Tibial artery (tissue), 4 donors: Measurements from ENCODE around the gene BAHCC1.
A peak's percentile ranks its signal among the peaks of the same experiment; 100 is the strongest.

Experiments
- DNase-seq, 2 donors: peaks; one replicate each; pipeline ENCODE4 v3.0.0-alpha.2; 2019
- H3K27ac ChIP-seq, 2 donors: fragments of 200-600 bp; sonication (generic) in 1 of 2; 1 replicate in 1 of 2; 2 replicates in 1 of 2; pipeline ENCODE4 v1.5.1; 2018 to 2019; ENCODE audit warnings: mild to moderate bottlenecking in 1 of 2
- H3K27me3 ChIP-seq, 2 donors: fragments of 200-600 bp; sonication (generic) in 1 of 2; one replicate each; pipeline versions ENCODE4 v1.5.1 to v1.6.0; 2016 to 2019
- H3K36me3 ChIP-seq, 3 donors: fragments of 200-600 bp; sonication (generic) in 2 of 3; one replicate each; pipeline ENCODE4 v1.5.1; 2016 to 2019; ENCODE audit warnings: mild to moderate bottlenecking in 2 of 3
- H3K4me1 ChIP-seq, 4 donors: fragments of 200-600 bp; sonication (generic) in 2 of 4; 1 replicate in 3 of 4; 2 replicates in 1 of 4; pipeline ENCODE4 v1.5.1; 2016 to 2019
- H3K4me3 ChIP-seq, 2 donors: fragments of 200-600 bp; sonication (generic) in 1 of 2; 1 replicate in 1 of 2; 2 replicates in 1 of 2; pipeline ENCODE4 v1.5.1; 2018 to 2019; ENCODE audit warnings: mild to moderate bottlenecking in 2 of 2
- H3K9me3 ChIP-seq, 3 donors: fragments of 200-600 bp; sonication (generic) in 1 of 3; one replicate each; pipeline ENCODE4 v1.5.1; 2016 to 2019
- intact Hi-C: fragments of 100-400 bp; cut with DNase I; formaldehyde crosslinking; loops from one replicate; pipeline ENCODE4 v1.15.0; 2023; ENCODE audit warnings: low total_unique reads
- TF ChIP-seq, protein P1 (sequence below), 2 experiments: fragments of 200-600 bp in 1 of 2; fragments of 450-650 bp in 1 of 2; IDR thresholded peaks; one replicate each; pipeline ENCODE4 v1.5.1; 2017 to 2019; ENCODE audit warnings: antibody characterized with exemption in 2 of 2, mild to moderate bottlenecking in 1 of 2, moderate library complexity in 1 of 2

BAHCC1 gene

DNA sequence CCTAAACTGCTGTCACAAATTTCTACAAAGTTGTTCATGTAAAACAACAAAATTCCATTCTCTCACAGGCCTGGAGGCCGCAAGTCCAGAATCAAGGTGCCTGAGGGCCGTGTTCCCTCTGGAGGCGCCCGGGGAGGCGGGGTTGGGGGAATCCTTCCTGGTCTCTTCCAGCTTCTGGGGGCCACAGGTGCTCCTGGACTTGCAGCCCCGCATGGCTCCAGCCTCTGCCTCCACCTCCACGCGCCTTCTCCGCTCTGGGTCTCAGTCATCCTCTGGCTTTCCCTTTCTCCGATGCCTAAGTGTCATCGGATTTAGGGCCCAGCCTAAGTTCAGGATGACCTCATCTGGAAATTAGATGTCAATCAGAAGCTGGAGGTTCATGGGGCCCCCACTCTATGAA is 28.6 kb upstream of the BAHCC1 start:
- Histone ChIP-seq H3K27ac (no peak overlapping the region), H3K4me1 (peaks cover 0 to 18% (median 7%) of the 10 kb centered on the region in 4 donors), H3K9me3 (no peaks in the 10 kb centered on the region), H3K36me3 (no peaks in the 10 kb centered on the region), H3K4me3 (no peak overlapping the region), H3K27me3 (peaks cover 0 to 53% of the 10 kb centered on the region in 2 donors)
- no peak for DNase-seq
- intact Hi-C loops, result no loop called here
- TF ChIP-seq, protein P1, sequence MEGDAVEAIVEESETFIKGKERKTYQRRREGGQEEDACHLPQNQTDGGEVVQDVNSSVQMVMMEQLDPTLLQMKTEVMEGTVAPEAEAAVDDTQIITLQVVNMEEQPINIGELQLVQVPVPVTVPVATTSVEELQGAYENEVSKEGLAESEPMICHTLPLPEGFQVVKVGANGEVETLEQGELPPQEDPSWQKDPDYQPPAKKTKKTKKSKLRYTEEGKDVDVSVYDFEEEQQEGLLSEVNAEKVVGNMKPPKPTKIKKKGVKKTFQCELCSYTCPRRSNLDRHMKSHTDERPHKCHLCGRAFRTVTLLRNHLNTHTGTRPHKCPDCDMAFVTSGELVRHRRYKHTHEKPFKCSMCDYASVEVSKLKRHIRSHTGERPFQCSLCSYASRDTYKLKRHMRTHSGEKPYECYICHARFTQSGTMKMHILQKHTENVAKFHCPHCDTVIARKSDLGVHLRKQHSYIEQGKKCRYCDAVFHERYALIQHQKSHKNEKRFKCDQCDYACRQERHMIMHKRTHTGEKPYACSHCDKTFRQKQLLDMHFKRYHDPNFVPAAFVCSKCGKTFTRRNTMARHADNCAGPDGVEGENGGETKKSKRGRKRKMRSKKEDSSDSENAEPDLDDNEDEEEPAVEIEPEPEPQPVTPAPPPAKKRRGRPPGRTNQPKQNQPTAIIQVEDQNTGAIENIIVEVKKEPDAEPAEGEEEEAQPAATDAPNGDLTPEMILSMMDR (IDR thresholded peaks at IDR 0.05), result no peak

DNA sequence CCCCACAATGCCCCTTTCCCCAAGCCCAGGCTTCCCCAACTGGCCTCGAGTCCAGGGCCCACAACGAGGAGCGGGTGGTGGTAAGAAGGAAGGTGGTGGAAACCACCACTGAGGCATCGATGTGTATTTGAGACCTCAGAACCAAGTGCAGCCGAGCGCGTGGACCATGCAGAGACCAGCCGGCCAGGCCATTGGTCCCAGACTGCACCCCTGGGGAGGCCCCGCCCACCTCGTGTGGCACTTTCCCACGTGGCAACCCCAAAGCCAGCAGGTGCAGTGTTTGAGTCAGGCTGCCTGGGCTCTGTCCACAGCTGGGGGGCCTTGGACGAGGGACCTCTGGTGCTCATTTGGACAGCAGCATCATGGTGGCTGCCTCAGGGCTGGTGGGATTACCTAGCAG is 28.1 kb upstream of the BAHCC1 start:
- Histone ChIP-seq H3K9me3 (no peaks in the 10 kb centered on the region), H3K36me3 (no peaks in the 10 kb centered on the region), H3K27ac (no peak overlapping the region), H3K4me1 (peaks cover 0 to 18% (median 7%) of the 10 kb centered on the region in 4 donors), H3K4me3 (no peak overlapping the region), H3K27me3 (peaks cover 0 to 53% of the 10 kb centered on the region in 2 donors)
- intact Hi-C loops, result no loop called here
- no peak for DNase-seq
- TF ChIP-seq, protein P1 (IDR thresholded peaks at IDR 0.05), result no peak

DNA sequence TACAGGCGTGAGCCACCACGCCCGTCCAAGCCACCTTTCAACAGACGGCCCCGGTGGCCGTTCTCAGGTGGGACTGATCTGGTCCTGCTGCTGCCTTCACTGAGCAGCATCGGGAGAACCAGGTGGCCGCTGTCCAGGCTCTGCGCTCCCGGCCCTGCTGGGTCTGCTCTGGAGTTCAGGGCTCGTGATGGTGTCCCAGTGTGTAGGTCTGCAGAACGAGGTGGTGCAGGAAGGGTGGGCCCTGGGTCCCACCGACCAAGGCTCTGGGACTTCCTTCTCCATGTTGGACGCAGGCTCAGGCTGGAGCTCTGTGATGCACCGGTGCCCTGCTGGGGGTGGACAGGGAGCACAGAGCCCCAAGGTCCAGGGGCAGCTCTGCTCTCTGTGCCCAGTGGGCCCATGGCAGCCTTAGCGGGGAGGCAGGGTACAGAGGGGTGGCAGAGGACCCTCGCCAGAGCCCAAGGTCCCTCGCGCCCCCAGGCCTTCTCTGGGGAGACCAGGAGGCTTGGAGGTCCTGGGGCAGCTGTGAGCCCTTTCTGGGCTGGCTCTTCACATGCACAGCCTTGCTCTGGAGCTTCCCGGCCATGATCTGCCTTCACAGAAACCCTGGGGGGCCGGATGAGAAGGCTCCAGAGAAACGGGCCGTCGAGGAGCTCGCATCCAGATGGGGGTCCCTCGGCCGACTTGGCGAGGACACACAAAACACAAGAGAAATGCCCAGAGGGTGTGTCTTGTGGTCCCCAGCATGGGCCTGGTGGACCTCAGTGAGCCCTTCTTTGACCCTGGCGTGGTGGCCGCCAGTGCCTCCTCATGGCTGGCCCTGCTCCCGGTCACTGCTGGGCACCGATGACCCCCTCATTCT is 26.9 kb upstream of the BAHCC1 start:
- no peaks in the 10 kb centered on the region for H3K9me3 ChIP-seq
- TF ChIP-seq, protein P1 (IDR thresholded peaks at IDR 0.05), result no peak
- peaks cover 0 to 18% (median 7%) of the 10 kb centered on the region in 4 donors for H3K4me1 ChIP-seq
- intact Hi-C loops, result no loop called here
- no peaks in the 10 kb centered on the region for H3K36me3 ChIP-seq
- H3K27me3 ChIP-seq, result peaks cover 0 to 48% of the 10 kb centered on the region in 2 donors
- no peak overlapping the region for H3K4me3 ChIP-seq
- H3K27ac ChIP-seq, result no peak overlapping the region
- no peak for DNase-seq

DNA sequence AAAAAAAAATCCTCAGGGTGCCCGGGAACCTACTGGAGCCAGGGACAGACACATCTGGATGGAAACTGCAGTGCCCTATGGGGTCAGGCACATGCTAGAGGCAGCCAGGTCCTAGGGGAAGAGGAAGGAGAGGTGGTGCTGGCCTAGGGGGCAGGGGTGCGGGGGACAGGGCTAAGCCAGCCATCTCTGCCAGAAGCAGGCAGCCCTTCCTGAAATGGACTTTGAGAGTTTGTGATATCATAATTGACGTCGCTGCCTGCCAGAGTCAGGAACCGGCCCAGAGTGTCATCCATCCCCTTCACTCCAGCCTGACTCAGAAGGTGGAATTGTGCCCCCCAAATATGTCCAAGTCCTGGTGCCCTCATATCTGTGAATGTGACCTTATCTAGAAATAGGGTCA is 25.0 kb upstream of the BAHCC1 start:
- TF ChIP-seq, protein P1 (IDR thresholded peaks at IDR 0.05), result no peak
- no peak for DNase-seq
- H3K27me3 ChIP-seq, result peaks cover 0 to 31% of the 10 kb centered on the region in 2 donors
- H3K4me1 ChIP-seq, result peaks cover 0 to 12% (median 5%) of the 10 kb centered on the region in 4 donors
- H3K4me3 ChIP-seq, result no peak overlapping the region
- H3K36me3 ChIP-seq, result no peaks in the 10 kb centered on the region
- intact Hi-C loops, result no loop called here
- peaks cover 0 to 4% (median 0%) of the 10 kb centered on the region in 3 donors for H3K9me3 ChIP-seq
- H3K27ac ChIP-seq, result no peak overlapping the region

DNA sequence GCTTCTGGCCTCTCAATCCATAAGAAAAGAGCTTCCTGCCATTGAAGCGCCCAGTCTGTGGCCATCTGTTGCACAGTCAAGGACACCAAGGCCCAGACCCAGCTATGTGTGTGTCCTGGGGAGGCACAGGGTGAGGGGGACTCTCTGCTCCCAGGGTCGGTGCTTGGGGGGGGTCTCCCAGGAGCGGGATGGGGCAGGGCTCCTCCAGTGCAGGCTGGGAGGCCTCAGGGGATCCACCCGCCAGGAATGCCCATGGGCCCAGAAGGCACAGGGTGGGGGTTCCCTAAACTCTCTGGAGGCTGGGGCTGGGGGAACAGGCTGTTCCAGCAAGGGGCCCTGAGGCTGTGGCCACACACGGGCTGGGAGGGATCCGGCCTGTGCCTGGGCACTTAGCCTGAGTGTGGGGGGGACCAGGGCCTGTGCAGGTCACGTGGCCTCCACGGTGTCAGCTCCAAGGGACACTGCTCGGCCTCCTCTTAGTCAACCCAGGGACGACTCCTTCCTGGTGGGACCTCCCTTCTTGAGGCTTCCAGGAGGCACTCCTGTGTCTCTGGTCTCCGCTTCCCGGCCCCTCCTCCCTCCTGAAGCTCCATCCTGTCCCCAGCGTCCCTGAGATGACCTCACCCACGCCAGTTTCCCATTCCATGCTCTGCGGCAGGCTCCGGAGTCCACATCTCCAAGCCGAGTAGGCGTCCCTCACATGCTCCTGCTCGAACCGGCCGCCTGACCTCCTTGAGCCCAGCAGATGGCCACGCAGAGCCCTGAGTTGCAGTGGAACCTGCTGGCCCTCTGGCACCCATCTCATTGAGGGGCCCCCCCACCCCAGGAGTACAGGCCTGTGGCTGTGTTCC is 23.1 kb upstream of the BAHCC1 start:
- intact Hi-C loops, result no loop called here

More for the DNA sequence above, 23.1 kb upstream of the BAHCC1 start:
- no peak overlapping the region for H3K4me3 ChIP-seq
- TF ChIP-seq, protein P1 (IDR thresholded peaks at IDR 0.05), result peak in 1 of 2 experiments; percentile 22
- H3K27me3 ChIP-seq, result peaks cover 0 to 12% of the 10 kb centered on the region in 2 donors
- DNase-seq, result no peak
- H3K9me3 ChIP-seq, result peaks cover 0 to 4% (median 0%) of the 10 kb centered on the region in 3 donors
- H3K27ac ChIP-seq, result no peak overlapping the region
- no peaks in the 10 kb centered on the region for H3K36me3 ChIP-seq
- no peaks in the 10 kb centered on the region for H3K4me1 ChIP-seq
